SHP77 treated with DMSO at 0.1 percent for 48 hours (cell line): ENCODE data around the gene PARS2.
A peak's percentile ranks its signal among the peaks of the same experiment; 100 is the strongest.
"Not testable (repeated sequence)": the region's sequence is repeated elsewhere in the genome, so short reads cannot be mapped to it uniquely, and the experiment has no call there.

ENCODE experiments used
- DNase-seq: peaks from one replicate; lab custom pipeline; 2025; lab: John Stamatoyannopoulos, UW

PARS2 gene

GRCh38 chr1:54800041-54800898 lies 35.9 kb upstream of the PARS2 start:
- DNase-seq, result no peak

- no peak for DNase-seq
Measured at GRCh38 chr1:54798769-54799641, 34.7 kb upstream of the PARS2 start.

GRCh38 chr1:54798206-54798605 lies 33.9 kb upstream of the PARS2 start:
- no peak for DNase-seq

DNA sequence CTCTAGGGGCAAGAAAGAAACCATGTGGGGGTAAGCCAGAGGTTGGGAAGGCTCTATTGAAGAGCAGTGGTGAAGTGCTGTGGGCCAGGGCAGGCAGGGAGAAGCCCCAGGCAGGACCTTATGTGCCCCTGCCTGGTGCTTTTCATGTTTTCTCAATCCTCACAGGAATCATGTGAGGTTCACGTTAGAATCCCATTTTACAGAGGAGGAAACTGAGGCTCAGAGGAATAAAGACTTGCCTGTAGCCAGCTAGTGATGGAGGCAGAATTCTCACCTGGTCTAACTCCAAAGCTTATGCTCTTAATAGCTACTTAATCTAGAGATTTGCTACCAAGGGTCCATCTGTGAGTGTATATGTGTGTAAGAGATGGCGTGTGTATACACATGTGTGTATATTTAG lies 32.6 kb upstream of the PARS2 start:
- no peak for DNase-seq

DNA sequence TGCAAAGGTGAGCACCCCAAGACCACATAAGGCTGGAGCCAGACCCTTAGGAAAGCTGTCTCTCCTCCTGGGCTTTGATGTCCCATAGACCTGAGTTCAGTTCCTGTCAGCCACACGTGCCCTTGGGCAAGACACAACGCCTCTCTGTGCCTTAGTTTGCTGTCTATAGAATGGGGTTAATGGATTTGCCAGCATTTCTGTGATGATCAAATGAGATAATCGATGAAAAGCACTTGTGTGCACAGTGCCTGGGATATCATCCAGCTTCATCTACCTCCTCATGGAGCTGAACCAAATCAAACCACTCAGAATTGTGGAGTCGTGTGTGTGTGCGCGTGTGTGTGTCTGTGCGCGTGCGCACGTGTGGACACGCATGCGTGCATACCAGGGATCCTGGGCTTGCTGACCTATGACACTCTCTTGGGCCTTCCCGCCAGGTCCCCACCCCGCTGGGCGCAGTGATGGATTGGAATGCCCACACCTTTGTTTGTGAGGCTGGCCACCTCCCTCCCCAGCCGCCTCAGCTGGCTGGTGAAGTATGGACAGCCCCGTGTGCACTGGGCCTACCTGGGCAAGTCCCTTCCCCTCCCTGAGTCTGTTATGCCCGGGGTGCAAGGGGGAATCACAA lies 31.6 kb upstream of the PARS2 start:
- no peak for DNase-seq

DNA sequence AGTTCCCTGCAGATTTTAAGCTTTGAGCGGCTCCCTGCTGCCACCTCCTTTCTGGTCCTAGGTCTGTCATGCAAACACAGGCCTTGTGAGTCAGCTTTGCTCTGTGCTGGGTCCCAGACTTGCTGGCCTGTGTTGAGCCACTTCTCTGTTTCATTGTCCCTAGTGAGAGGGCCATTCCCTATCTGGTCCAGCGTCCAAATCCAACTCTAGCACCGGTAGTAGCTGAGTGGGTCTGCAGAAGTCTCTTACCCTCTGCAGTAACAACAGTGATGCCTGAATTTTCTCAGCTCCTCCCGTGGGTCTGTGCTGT lies 31.0 kb upstream of the PARS2 start:
- DNase-seq, result no peak

DNA sequence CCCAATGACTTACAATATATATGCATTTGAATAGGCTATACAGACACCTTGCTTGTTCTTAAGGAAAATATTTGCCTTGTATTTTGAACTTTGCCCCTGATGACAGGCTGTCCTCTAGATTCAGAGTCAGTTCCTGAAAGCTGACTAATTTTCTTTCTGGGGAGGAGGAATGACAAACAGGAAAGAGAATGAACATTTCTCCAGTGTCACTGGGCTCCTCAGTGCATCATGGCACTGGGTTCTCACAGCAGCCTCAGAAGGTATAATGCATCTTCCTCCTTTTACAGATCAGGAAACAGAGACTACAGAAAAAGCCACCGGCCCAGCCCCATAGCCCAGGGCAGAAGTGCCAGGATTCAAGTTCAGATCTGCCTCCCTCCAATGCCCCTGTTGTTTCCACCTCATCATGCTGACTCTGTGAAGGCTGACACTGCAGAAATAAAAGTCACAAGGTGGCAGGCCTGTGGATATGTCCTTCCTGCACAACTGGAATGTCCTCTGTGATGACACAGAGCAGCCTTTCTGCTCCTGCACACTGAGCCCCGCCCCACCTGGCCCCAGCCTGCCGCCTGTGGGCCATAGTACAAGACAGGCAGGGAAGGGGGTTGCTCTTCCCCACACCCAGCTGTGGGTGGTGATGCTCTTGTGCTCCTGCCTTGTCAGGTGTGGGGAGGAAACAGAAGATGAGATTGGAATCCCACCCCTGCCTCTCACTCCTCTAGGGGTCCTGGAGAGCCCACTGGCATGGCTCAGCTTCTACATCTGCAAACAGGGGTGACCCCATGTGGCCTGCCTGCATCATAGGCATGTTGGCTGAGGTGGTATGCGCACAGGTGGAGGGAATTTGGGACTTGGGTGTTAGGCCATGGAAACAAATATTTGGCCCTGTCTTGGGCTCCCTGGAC lies 30.4 kb upstream of the PARS2 start:
- no peak for DNase-seq

GRCh38 chr1:54792686-54793282 lies 28.5 kb upstream of the PARS2 start:
- DNase-seq, result no peak

DNA sequence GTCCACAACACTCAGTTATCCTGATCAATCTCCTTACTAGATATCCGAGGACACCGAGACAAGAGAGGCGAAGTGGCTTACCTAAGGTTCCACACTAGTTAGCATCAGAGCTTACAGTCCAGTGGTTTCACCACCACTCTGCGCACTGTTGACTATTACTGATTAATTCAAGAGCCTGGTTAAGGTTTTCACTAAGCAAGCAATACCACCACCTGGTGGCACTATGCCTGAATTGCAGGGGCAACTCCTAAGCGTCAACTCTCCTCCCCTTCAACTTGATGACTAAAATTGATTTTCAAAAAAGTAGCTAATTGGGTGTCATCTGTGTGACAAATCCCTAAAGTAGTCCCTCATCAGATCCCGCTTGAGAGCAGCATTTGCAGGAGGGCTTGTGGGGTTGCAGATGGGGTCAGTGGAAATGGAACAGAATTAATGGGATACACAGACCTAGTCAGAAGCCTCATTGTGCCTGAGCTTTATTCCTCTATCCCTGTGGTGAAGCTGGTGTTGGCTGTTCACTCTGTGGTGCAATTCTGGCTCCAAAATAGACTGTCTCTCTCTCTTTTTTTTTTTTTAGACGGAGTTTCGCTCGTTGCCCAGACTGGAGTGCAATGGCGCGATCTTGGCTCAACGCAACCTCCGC lies 27.7 kb upstream of the PARS2 start:
- DNase-seq, result peak; percentile 15

DNA sequence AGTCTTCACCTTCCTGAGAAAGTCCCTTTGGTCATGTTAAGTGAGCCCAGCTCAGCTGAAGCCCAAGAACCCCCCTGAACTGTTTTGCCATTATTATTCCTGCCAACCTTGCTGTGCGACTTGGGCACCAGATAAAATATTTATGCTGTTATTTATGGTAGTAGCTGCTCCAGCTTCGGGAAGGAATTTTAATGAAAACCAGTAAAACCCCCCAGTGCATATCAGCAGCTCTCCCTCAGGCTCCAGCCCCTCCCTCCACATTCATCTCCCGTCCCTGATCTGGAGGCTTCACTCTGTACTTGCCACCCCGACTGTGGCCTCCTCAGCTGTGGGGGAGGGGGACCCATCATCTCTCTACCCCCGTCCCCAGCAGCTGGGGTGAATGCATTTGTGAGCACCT lies 24.1 kb upstream of the PARS2 start:
- DNase-seq, result no peak

GRCh38 chr1:54787604-54788003 lies 23.3 kb upstream of the PARS2 start:
- DNase-seq, result no peak

DNA sequence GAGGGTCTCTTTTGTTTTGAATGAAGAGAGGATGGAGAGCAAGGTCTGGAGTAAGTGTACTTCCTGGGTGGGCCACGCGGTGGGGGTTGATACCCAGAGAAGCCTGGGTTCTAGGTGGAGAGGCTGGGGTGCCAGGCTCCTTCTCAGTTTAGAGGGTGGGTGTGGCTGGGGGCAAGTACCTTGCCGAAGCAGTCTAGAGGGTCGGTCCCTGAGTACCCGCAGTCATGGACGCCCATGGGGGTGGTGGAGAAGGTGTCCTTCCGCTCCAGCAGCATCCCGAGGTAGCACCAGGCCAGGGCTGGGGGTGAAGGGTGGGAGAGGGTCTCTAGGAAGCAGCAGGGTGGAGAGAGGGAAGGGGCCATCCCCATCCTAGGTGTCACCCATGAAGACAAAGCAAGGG lies 22.5 kb upstream of the PARS2 start:
- no peak for DNase-seq

DNA sequence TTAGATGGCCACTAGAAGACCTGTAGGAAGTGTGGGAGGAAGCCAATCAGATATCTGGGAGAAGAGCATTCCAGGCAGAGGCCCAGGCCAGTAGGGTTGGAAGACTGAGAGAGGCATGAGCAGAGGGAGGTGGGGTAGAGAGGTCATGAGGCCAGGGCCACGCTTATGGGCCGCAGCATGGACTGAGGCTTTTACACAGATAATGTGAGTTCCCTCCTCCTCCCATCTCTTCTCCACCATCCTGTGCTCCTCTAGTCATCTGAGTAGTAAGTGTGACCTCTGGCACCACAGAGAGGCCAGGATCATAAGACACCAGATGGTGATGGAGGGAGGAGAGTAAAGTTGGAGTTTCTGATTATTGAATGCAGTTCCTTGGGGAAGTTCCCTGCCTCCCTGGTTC lies 19.7 kb upstream of the PARS2 start:
- no peak for DNase-seq

DNA sequence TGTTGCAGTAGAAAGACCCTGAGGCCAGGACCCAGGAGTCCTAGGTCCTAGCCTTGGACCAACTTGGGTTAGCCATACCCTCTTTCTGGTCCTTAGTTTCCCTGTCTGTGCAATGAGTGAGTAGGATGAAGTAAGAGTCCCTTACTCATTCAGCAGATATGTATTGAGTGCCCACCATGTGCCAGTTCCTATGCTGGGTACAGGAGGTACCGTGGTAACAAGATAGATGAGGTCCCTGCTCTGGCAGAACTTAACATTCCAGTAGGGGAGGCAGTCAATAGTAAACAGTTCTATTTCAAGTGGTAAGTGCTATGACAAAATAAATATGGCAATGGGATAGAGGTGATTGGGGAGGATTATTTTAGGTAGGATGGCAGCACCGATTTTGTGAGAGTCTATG lies 18.3 kb upstream of the PARS2 start:
- DNase-seq, result no peak

DNA sequence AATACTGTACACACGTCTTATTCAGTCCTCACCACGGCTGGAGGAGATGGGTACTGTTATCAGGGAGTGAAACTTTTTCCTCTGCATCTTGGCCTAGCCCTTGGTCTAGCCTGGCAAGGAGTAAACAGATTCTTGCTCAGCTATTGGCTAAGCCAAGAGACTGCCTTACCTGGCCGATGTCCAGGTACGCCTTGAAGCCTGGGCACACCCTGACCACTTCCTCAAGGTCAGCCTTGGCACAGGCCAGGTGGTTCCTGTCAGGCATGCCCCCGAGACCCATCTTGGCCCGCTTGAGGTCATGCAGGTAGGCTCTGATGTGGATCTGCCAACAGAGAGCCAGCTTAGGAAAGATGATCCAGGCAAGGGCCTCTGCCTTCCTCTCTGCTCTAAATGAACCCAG lies 17.8 kb upstream of the PARS2 start:
- DNase-seq, result no peak

DNA sequence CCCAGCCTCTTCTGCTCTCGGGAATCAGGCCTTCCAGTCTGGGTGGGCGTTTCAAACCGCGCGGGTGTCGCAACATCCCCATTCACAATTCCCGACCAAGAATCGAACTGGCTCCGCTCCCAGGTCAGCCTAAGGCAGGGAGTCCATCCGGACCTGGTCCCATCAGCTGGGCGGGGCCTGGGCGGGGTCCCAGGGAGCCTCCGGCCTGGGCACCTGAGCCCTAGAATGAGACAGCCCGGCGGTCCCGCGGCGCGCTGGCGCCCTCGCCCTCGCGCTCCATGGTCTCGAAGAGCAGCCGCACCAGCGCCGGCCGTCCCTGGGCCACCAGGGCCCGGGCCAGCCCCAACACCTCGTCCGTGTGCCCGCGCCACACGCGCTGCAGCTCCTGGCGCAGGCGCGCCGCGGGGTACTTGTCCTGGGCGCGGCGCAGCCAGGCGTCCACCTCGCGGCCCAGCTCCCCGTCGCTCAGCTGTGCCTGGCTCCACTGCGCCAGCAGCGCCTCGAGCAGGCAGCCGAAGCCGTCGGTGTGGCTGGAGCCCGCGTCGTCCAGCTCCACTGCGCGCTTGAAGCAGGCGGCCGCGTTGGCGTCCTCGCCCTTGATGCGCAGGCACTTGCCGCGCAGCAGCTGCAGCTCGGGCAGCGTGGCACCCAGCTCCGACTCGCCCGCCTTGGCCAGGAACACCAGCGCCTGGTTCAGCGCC lies 16.9 kb upstream of the PARS2 start:
- DNase-seq, result no peak

DNA sequence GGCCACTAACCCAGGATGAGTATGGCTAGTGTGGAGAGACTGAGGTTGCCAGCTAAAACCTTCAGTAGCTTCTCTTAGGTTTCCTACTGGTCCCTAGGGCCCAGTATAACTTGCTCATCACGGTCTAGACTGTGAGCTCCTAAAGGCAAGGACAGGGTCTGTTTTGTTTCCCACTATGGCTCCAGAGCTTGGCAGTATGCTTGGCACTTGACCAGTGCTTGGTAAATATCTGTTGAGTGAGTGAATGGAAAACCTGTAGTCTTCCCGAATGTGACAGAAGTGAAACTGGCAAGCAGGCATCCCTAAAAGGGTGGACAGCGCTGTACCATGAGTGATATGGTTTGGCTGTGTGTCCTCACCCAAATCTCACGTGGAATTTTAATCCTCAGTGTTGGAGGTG lies 13.1 kb upstream of the PARS2 start:
- no peak for DNase-seq

DNA sequence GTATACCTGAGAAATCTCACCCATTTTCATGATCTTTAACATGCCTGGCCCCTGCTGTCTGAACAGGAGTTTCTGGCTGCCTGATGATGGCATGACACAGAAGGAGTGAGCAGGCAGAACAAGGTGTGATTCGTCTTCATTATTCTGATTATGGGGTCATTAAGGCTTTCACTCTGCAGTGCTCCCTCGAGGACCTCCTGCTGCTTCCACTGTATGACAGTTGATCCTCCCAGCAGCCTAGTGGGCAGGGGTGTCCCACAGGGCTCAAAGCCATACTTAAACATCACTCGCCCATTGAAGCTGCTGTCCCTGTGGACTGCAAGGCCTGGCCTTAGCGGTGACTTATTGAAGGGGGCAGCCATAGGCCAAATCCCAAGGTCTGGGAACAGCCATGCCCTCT lies 12.7 kb upstream of the PARS2 start:
- DNase-seq, result no peak

- DNase-seq, result not testable (repeated sequence)
Measured at GRCh38 chr1:54775828-54776721, 11.8 kb upstream of the PARS2 start.
